OCI-LY7 (cell line): Measurements from ENCODE around the gene PSG11. TPM values are rescaled to one million over a fixed set of nuclear protein-coding genes. Genes with fewer than 3 reads are reported as not detected.
"Not testable (repeated sequence)": the region's sequence is repeated elsewhere in the genome, so short reads cannot be mapped to it uniquely, and the experiment has no call there.

ENCODE experiments used
- BruUV-seq: library from RNA; stranded (reverse); fragments of 400-500 nt; replicated peaks from 2 replicates; lab custom pipeline; 2021; lab: Mats Ljungman, UMichigan
- CTCF ChIA-PET: fragments of 300-600 bp; sonication (Branson Sonifier 250); formaldehyde crosslinking; loops from one replicate; lab custom pipeline; 2022; ENCODE audit warnings: antibody characterized with exemption; ENCODE audit not compliant: unreplicated experiment; lab: Charles Lee
- POLR2A ChIA-PET: fragments of 300-600 bp; sonication (Branson Sonifier 250); formaldehyde crosslinking; loops from one replicate; lab custom pipeline; 2022; ENCODE audit warnings: antibody characterized with exemption; lab: Charles Lee
- DNase-seq: peaks from one replicate; pipeline ENCODE4 v3.0.0-alpha.2; 2015; ENCODE audit warnings: low spot score
- H2AFZ ChIP-seq: fragments of 200-600 bp; sonication (generic), shearing (Covaris generic); 2 replicates; pipeline ENCODE4 v1.6.1; 2014; ENCODE audit warnings: mild to moderate bottlenecking, antibody characterized with exemption, low read length, moderate library complexity
- H3K27ac ChIP-seq: fragments of 200-600 bp; sonication (generic); 2 replicates; pipeline ENCODE4 v1.5.1; 2014; ENCODE audit warnings: mixed run types, low read depth, mild to moderate bottlenecking, moderate library complexity, low read length, inconsistent platforms; ENCODE audit not compliant: poor library complexity, severe bottlenecking
- H3K36me3 ChIP-seq: fragments of 200-600 bp; sonication (generic); 2 replicates; pipeline ENCODE4 v1.6.1; 2014; ENCODE audit warnings: mild to moderate bottlenecking, antibody characterized with exemption, low read length, moderate library complexity, mixed read lengths; ENCODE audit not compliant: insufficient read depth
- H3K4me1 ChIP-seq: fragments of 200-600 bp; sonication (generic); 2 replicates; pipeline ENCODE4 v1.5.1; 2014; ENCODE audit warnings: mild to moderate bottlenecking, low read length; ENCODE audit not compliant: insufficient read depth, poor library complexity, severe bottlenecking
- H3K4me2 ChIP-seq: fragments of 200-600 bp; sonication (generic); 2 replicates; pipeline ENCODE4 v1.6.1; 2014; ENCODE audit warnings: mild to moderate bottlenecking, low read length
- H3K4me3 ChIP-seq: fragments of 200-600 bp; sonication (generic); 2 replicates; pipeline ENCODE4 v1.5.1; 2014; ENCODE audit warnings: mild to moderate bottlenecking, low read depth, low read length; ENCODE audit not compliant: poor library complexity, severe bottlenecking
- H3K79me2 ChIP-seq: fragments of 200-600 bp; sonication (generic); 2 replicates; pipeline ENCODE4 v1.6.1; 2016; ENCODE audit warnings: low read depth, mild to moderate bottlenecking, low read length, moderate library complexity, mixed read lengths; ENCODE audit not compliant: insufficient read depth
- H3K9me2 ChIP-seq: fragments of 200-600 bp; sonication (generic); 2 replicates; pipeline ENCODE4 v1.6.1; 2016; ENCODE audit warnings: mild to moderate bottlenecking, low read length, mixed read lengths; ENCODE audit not compliant: insufficient read depth
- H3K9me3 ChIP-seq: fragments of 200-600 bp; sonication (generic); 2 replicates; pipeline ENCODE4 v1.6.1; 2014; ENCODE audit warnings: mild to moderate bottlenecking, mixed run types, low read length, mixed read lengths
- H4K20me1 ChIP-seq: fragments of 200-600 bp; sonication (generic); 2 replicates; pipeline ENCODE4 v1.6.1; 2014; ENCODE audit warnings: mild to moderate bottlenecking, antibody characterized with exemption, low read length, moderate library complexity, mixed read lengths; ENCODE audit not compliant: insufficient read depth
- intact Hi-C: fragments of 100-400 bp; cut with micrococcal nuclease; formaldehyde crosslinking; loops from one replicate; pipeline ENCODE4 v1.10.0; 2022; ENCODE audit not compliant: unreplicated experiment
- total RNA-seq, 2 experiments: library from RNA; depleted of rRNA in 1 of 2; stranded (reverse); fragments of >200 nt in 1 of 2; shearing (Covaris generic) in 1 of 2; gene quantifications; 2 replicates each; pipeline ENCODE4 v1.2.3, GENCODE V29; 2014 to 2022
- TF ChIP-seq, protein P1 (sequence below): fragments of 200-600 bp; sonication (generic); conservative IDR thresholded peaks from 2 replicates; pipeline ENCODE4 v1.5.1; 2014; ENCODE audit warnings: mild to moderate bottlenecking, antibody characterized with exemption, low read length, moderate library complexity, mixed read lengths

Gene PSG11
- total RNA-seq, 2 experiments from 2014 or later: not detected

DNA sequence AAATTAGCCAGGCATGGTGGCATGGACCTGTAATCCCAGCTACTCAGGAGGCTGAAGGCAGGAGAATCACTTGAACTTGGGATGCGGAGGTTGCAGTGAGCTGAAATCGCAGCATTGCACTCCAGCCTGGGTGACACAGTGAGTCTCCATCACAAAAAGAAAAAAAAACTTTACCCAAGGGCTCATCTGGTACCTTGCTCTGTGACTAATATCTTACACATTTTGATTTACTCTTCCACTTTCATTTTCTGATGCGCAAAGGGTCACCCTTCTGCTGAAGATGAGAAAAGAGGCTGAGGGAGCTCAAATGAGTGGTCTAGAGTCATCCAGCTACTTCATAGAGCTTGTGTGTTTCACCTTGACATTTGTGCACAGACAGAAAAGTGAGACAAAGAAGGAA is 21.7 kb upstream of the PSG11 start:
- H2AFZ ChIP-seq, H4K20me1 ChIP-seq, DNase-seq, POLR2A ChIA-PET, intact Hi-C loops, BruUV-seq, H3K27ac ChIP-seq, H3K9me3 ChIP-seq, H3K4me2 ChIP-seq, H3K4me3 ChIP-seq, H3K36me3 ChIP-seq, CTCF ChIA-PET, H3K79me2 ChIP-seq, H3K4me1 ChIP-seq, H3K9me2 ChIP-seq: not testable (repeated sequence)

DNA sequence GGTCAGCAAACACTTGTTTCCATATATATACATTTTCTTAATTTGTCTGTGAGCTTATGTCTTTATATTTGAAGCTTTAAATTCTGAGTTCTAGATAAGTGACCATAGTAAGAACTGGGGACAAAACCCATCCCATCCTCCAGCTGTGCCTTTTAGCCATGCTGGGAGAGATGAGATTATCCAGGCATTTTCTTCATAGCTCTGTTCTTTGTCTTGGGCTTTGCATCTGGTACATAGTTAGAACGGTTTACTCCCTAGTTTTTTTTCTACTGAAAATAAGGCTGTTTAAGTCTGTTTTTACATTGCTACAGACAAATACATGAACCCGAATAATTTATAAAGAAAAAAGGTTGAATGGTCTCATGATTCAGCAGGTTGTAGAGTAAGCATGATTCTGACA is 20.3 kb upstream of the PSG11 start:
- H3K36me3 ChIP-seq, H3K4me3 ChIP-seq, CTCF ChIA-PET, DNase-seq, H3K4me2 ChIP-seq, H3K27ac ChIP-seq, BruUV-seq, intact Hi-C loops, H2AFZ ChIP-seq, H3K9me3 ChIP-seq, H3K4me1 ChIP-seq, H3K79me2 ChIP-seq, H3K9me2 ChIP-seq, H4K20me1 ChIP-seq, POLR2A ChIA-PET: not testable (repeated sequence)

DNA sequence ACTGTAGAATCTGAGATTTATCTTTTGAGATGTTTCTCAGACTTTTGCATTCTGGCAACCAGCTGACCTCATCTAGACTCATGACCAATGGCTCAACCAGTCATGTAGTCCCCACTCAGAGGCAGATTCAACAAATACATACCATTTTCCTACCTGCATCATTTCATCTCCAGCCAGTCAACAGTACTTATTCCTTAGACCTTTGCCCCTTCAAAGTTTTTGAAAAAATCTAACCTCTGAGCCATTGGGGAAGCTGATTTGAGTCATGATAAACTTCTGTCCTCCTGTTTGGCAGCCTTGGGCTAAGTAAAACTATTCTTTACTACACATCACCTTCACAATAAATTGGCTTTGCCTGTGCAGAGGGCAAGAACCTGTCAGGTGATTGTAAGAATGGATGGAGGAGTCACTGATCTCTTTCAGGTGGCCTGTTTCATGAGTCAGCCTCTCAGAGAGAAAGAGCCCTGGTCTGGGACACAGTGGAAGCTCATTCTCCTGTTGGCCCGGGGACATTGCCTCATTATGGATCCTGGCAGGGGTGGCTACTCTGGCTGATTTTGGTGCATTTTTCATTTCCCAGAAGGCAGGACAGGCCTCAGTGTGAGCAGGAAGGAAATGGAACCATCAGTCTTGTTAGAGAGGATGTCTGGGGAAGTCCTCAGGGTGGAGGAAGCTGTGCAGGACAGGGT is 17.4 kb upstream of the PSG11 start:
- CTCF ChIA-PET, DNase-seq, H3K4me1 ChIP-seq, H2AFZ ChIP-seq, H3K4me3 ChIP-seq, H3K79me2 ChIP-seq, H3K9me2 ChIP-seq, H3K4me2 ChIP-seq, H3K27ac ChIP-seq, BruUV-seq, POLR2A ChIA-PET, intact Hi-C loops, H3K9me3 ChIP-seq, H3K36me3 ChIP-seq, H4K20me1 ChIP-seq: not testable (repeated sequence)

DNA sequence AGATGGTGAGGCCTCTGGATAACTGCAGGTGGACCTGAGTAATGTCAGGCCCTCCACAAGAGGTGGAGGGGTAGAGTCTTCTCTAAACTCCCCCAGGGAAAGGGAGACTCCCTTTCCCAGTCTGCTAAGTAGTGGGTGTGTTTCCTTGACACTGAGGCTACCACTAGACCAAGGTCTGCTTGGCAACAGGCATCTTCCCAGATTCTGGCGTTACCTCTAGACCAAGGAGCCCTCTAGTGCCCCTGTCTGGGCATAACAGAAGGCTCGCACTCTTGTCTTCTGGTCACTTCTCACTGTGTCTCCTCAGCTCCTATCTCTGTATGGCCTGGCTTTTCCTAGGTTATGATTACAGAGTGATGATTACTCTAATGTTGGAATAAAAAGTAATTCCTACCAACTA is 5.4 kb upstream of the PSG11 start:
- H3K4me2 ChIP-seq, H4K20me1 ChIP-seq, BruUV-seq, POLR2A ChIA-PET, H3K9me2 ChIP-seq, CTCF ChIA-PET, H3K9me3 ChIP-seq, H2AFZ ChIP-seq, H3K79me2 ChIP-seq, H3K4me3 ChIP-seq, intact Hi-C loops, H3K36me3 ChIP-seq, H3K4me1 ChIP-seq, H3K27ac ChIP-seq: not testable (repeated sequence)
- DNase-seq: peak; percentile 2
- TF ChIP-seq, protein P1, sequence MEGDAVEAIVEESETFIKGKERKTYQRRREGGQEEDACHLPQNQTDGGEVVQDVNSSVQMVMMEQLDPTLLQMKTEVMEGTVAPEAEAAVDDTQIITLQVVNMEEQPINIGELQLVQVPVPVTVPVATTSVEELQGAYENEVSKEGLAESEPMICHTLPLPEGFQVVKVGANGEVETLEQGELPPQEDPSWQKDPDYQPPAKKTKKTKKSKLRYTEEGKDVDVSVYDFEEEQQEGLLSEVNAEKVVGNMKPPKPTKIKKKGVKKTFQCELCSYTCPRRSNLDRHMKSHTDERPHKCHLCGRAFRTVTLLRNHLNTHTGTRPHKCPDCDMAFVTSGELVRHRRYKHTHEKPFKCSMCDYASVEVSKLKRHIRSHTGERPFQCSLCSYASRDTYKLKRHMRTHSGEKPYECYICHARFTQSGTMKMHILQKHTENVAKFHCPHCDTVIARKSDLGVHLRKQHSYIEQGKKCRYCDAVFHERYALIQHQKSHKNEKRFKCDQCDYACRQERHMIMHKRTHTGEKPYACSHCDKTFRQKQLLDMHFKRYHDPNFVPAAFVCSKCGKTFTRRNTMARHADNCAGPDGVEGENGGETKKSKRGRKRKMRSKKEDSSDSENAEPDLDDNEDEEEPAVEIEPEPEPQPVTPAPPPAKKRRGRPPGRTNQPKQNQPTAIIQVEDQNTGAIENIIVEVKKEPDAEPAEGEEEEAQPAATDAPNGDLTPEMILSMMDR: 0 out of 2 replicates have a peak, but pooled peaks have one; percentile 15
